ENCODE measurements around the gene AKT1.

DNA sequence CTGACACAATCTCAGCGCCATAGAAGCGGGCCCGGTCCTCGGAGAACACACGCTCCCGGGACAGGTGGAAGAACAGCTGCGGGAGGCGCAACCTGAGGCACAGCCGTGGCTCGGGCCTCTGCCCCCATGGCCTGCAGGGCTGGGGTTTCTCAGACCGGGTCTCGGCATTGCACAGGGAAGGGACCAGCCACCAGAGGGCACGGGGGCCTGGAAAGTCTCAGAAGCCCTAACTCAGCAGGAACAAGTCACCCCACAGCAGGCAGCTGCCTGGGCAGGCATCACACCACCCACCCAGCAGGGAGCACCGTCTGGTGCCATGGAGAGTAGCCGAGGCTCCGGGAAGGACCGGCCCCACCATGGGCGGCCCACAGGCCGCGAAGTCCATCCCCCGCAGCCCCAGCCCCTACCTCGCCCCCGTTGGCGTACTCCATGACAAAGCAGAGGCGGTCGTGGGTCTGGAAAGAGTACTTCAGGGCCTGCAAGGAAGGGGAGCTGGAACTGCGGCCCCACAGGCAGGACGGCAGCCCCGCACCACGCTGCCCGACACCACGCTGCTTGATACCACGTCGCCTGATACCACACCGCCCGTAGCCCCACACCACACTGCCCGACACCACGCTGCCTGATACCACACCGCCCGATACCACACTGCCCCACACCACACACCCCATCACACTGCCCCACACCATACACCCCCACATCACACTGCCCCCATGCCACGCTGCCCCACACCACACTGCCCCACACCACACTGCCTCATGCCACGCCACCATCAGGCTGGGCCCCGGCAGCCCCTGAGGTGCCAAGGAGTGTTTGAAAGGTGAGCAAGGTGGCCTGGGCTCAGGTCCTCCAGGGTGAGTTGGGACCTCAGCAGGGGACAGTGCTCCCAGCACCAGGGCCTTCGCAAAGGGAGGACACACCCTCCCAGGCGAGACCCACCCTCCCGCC, 21.8 kb downstream of the AKT1 start:
- TF ChIP-seq, protein P1, sequence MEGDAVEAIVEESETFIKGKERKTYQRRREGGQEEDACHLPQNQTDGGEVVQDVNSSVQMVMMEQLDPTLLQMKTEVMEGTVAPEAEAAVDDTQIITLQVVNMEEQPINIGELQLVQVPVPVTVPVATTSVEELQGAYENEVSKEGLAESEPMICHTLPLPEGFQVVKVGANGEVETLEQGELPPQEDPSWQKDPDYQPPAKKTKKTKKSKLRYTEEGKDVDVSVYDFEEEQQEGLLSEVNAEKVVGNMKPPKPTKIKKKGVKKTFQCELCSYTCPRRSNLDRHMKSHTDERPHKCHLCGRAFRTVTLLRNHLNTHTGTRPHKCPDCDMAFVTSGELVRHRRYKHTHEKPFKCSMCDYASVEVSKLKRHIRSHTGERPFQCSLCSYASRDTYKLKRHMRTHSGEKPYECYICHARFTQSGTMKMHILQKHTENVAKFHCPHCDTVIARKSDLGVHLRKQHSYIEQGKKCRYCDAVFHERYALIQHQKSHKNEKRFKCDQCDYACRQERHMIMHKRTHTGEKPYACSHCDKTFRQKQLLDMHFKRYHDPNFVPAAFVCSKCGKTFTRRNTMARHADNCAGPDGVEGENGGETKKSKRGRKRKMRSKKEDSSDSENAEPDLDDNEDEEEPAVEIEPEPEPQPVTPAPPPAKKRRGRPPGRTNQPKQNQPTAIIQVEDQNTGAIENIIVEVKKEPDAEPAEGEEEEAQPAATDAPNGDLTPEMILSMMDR (CRISPR knock-in tag; IDR thresholded peaks at IDR 0.05) = peak; percentile 42
- TF ChIP-seq ZNF879 (CRISPR knock-in tag; IDR thresholded peaks at IDR 0.05) (no peak), POLR2A (IDR thresholded peaks at IDR 0.05; ENCODE audit: insufficient read depth in 1 of 2, low read depth in 2 of 2, low read length in 2 of 2) (peak in 1 of 2 experiments; percentile 38; a peak in 1 of 4 replicates), GZF1 (CRISPR knock-in tag; IDR thresholded peaks at IDR 0.05) (no peak), ZNF501 (CRISPR knock-in tag; IDR thresholded peaks at IDR 0.05) (no peak), THAP11 (CRISPR knock-in tag; IDR thresholded peaks at IDR 0.05) (no peak), PAWR (CRISPR knock-in tag; IDR thresholded peaks at IDR 0.05; ENCODE audit: borderline replicate concordance) (no peak), TP53 (CRISPR knock-in tag; conservative IDR thresholded peaks at IDR 0.05) (no peak), HMG20A (CRISPR knock-in tag; IDR thresholded peaks at IDR 0.05; ENCODE audit: borderline replicate concordance) (no peak), RAD21 (CRISPR knock-in tag; IDR thresholded peaks at IDR 0.05) (no peak), ZNF235 (CRISPR knock-in tag; IDR thresholded peaks at IDR 0.05; ENCODE audit: borderline replicate concordance) (no peak), CREB1 (IDR thresholded peaks at IDR 0.05) (no peak), CREB1 (CRISPR knock-in tag; IDR thresholded peaks at IDR 0.05) (no peak)
- TF ChIP-seq, protein P2, sequence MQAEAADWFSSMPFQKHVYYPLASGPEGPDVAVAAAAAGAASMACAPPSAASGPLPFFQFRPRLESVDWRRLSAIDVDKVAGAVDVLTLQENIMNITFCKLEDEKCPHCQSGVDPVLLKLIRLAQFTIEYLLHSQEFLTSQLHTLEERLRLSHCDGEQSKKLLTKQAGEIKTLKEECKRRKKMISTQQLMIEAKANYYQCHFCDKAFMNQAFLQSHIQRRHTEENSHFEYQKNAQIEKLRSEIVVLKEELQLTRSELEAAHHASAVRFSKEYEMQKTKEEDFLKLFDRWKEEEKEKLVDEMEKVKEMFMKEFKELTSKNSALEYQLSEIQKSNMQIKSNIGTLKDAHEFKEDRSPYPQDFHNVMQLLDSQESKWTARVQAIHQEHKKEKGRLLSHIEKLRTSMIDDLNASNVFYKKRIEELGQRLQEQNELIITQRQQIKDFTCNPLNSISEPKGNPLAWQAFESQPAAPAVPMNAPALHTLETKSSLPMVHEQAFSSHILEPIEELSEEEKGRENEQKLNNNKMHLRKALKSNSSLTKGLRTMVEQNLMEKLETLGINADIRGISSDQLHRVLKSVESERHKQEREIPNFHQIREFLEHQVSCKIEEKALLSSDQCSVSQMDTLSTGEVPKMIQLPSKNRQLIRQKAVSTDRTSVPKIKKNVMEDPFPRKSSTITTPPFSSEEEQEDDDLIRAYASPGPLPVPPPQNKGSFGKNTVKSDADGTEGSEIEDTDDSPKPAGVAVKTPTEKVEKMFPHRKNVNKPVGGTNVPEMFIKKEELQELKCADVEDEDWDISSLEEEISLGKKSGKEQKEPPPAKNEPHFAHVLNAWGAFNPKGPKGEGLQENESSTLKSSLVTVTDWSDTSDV (CRISPR knock-in tag; IDR thresholded peaks at IDR 0.05) = no peak
